Fibroblast of skin of abdomen (primary cell): Measurements from ENCODE around the gene FMNL1. TPM values are rescaled to one million over a fixed set of nuclear protein-coding genes. Genes with fewer than 3 reads are reported as not detected.
A peak's percentile ranks its signal among the peaks of the same experiment; 100 is the strongest.
"Not testable (repeated sequence)": the region's sequence is repeated elsewhere in the genome, so short reads cannot be mapped to it uniquely, and the experiment has no call there.

Source experiments
- DNase-seq: peaks from one replicate; pipeline ENCODE4 v3.0.0-alpha.2; 2013
- polyA plus RNA-seq, 2 experiments: library from polyadenylated mRNA; unstranded; fragments of 120-200 nt; gene quantifications; one replicate each; pipeline ENCODE4 v1.2.1, GENCODE V29; 2013; ENCODE audit not compliant: insufficient read length in 2 of 2

Gene FMNL1
- 3.8 TPM for polyA plus RNA-seq (2013, experiment 1 of 2; ENCODE audit: insufficient read length)
- 3.2 TPM for polyA plus RNA-seq (2013, experiment 2 of 2; ENCODE audit: insufficient read length)

GRCh38 chr17:45221081-45222013, at the start of gene FMNL1:
TSS of gene FMNL1 (plus strand) at chr17:45221885. CDS start at chr17:45222125, 240 bp downstream.
- DNase-seq, result no peak

- no peak for DNase-seq
These were observed 49.5 kb upstream of the FMNL1 start for GRCh38 chr17:45172232-45172540.

- peak; percentile 90 for DNase-seq
These were observed 49.0 kb upstream of the FMNL1 start for GRCh38 chr17:45172541-45173286.

GRCh38 chr17:45175759-45176115, 45.9 kb upstream of the FMNL1 start:
- no peak for DNase-seq

GRCh38 chr17:45177563-45177962, 44.1 kb upstream of the FMNL1 start:
- no peak for DNase-seq

GRCh38 chr17:45184144-45184543, 37.5 kb upstream of the FMNL1 start:
- DNase-seq, result no peak

- no peak for DNase-seq
These were observed 34.8 kb upstream of the FMNL1 start for GRCh38 chr17:45186801-45187354.

GRCh38 chr17:45189009-45189408, 32.7 kb upstream of the FMNL1 start:
- DNase-seq, result no peak

- no peak for DNase-seq
These were observed 31.0 kb upstream of the FMNL1 start for GRCh38 chr17:45190503-45191255.

GRCh38 chr17:45195424-45195823, 26.3 kb upstream of the FMNL1 start:
- DNase-seq, result no peak

GRCh38 chr17:45197108-45197507, 24.6 kb upstream of the FMNL1 start:
- no peak for DNase-seq

- peak; percentile 83 for DNase-seq
These were observed 23.9 kb upstream of the FMNL1 start for GRCh38 chr17:45197555-45198334.

GRCh38 chr17:45200701-45201100, 21.0 kb upstream of the FMNL1 start:
- no peak for DNase-seq

- no peak for DNase-seq
These were observed 20.2 kb upstream of the FMNL1 start for GRCh38 chr17:45201457-45201856.

- not testable (repeated sequence) for DNase-seq
These were observed 19.8 kb upstream of the FMNL1 start for GRCh38 chr17:45201880-45202279.

- peak; percentile 86 for DNase-seq
These were observed 2.6 kb upstream of the FMNL1 start for GRCh38 chr17:45218895-45219661.

- no peak for DNase-seq
These were observed 1.6 kb upstream of the FMNL1 start for GRCh38 chr17:45220079-45220478.

- DNase-seq, result no peak
These were observed 266 bp downstream of the FMNL1 start for GRCh38 chr17:45222014-45222288.

- DNase-seq, result no peak
These were observed 757 bp downstream of the FMNL1 start for GRCh38 chr17:45222289-45222995.

GRCh38 chr17:45222996-45223538, 1.4 kb downstream of the FMNL1 start:
- no peak for DNase-seq
